Endothelial cell of umbilical vein (primary cell): ENCODE results near the gene BPI. TPM values are rescaled to one million over a fixed set of nuclear protein-coding genes. Genes with fewer than 3 reads are reported as not detected.
A peak's percentile ranks its signal among the peaks of the same experiment; 100 is the strongest.

Source experiments
- BruUV-seq: library from RNA; stranded (reverse); fragments of 400-500 nt; replicated peaks from 2 replicates; lab custom pipeline; 2021; lab: Mats Ljungman, UMichigan
- CTCF ChIA-PET: fragments of 300-600, 350-600 bp; sonication (Branson Sonifier 250); formaldehyde crosslinking; loops from one replicate; lab custom pipeline; 2021; ENCODE audit warnings: antibody characterized with exemption, inconsistent platforms; lab: Charles Lee
- POLR2A ChIA-PET: fragments of 300-600, 350-600 bp; sonication (Branson Sonifier 250); formaldehyde crosslinking; loops from one replicate; lab custom pipeline; 2021; ENCODE audit warnings: antibody characterized with exemption, inconsistent platforms; lab: Charles Lee
- DNase-seq: peaks from one replicate; pipeline ENCODE4 v3.0.0-alpha.2; 2011; ENCODE audit warnings: low read depth, low spot score
- FAIRE-seq: peaks from 2 replicates; lab custom pipeline; 2011; peaks lifted over from hg19 to GRCh38; lab: Jason Lieb, UNC
- H2AFZ ChIP-seq: 2 replicates; pipeline ENCODE4 v1.6.0; 2012; ENCODE audit warnings: low read depth, low read length, control low read depth, inconsistent platforms
- H3K27ac ChIP-seq: 2 replicates; pipeline ENCODE4 v1.5.1; 2011; ENCODE audit warnings: low read depth, mild to moderate bottlenecking, control low read depth, low read length, moderate library complexity; ENCODE audit not compliant: insufficient read depth
- H3K27me3 ChIP-seq, 2 experiments: 2 replicates each; pipeline versions ENCODE4 v1.6.0 to v1.6.1; 2011; ENCODE audit warnings: low read length in 2 of 2, mixed read lengths in 1 of 2; ENCODE audit not compliant: control insufficient read depth in 2 of 2, insufficient read depth in 2 of 2
- H3K36me3 ChIP-seq, 2 experiments: 2 replicates in 1 of 2; 3 replicates in 1 of 2; pipeline ENCODE4 v1.5.1; 2011; ENCODE audit warnings: low read length in 2 of 2, mild to moderate bottlenecking in 1 of 2, moderate library complexity in 1 of 2; ENCODE audit not compliant: control insufficient read depth in 2 of 2, insufficient read depth in 2 of 2; ENCODE audit errors: extremely low read depth in 1 of 2
- H3K4me1 ChIP-seq: 3 replicates; pipeline ENCODE4 v1.5.1; 2011; ENCODE audit warnings: mild to moderate bottlenecking, low read length; ENCODE audit not compliant: control insufficient read depth, insufficient read depth; ENCODE audit errors: extremely low read depth
- H3K4me2 ChIP-seq: 2 replicates; pipeline ENCODE4 v1.6.1; 2011; ENCODE audit warnings: low read length, control low read depth, mixed read lengths; ENCODE audit not compliant: insufficient read depth
- H3K4me3 ChIP-seq, 3 experiments: fragments of 200-600 bp in 1 of 3; sonication (generic), shearing (Covaris generic) in 1 of 3; replicated peaks in 1 of 3; 2 replicates each; pipeline ENCODE4 v1.5.1; 2011 to 2016; ENCODE audit warnings: control low read depth in 3 of 3, low read length in 3 of 3, mild to moderate bottlenecking in 2 of 3, inconsistent platforms in 1 of 3, low read depth in 1 of 3, moderate library complexity in 1 of 3; ENCODE audit not compliant: insufficient read depth in 1 of 3
- H3K79me2 ChIP-seq: 2 replicates; pipeline ENCODE4 v1.6.0; 2012; ENCODE audit warnings: low read length, inconsistent platforms; ENCODE audit not compliant: control insufficient read depth, insufficient read depth
- H3K9ac ChIP-seq: replicated peaks from 2 replicates; pipeline ENCODE3; 2011; ENCODE audit warnings: low read length, control low read depth; ENCODE audit not compliant: insufficient read depth; ENCODE audit errors: extremely low read depth
- H3K9me1 ChIP-seq: replicated peaks from 3 replicates; pipeline ENCODE4 v1.6.0; 2011; ENCODE audit warnings: mild to moderate bottlenecking, low read length; ENCODE audit not compliant: control insufficient read depth, insufficient read depth; ENCODE audit errors: extremely low read depth
- H3K9me3 ChIP-seq: replicated peaks from 2 replicates; pipeline ENCODE4 v1.5.1; 2012; ENCODE audit warnings: low read length, inconsistent platforms; ENCODE audit not compliant: control insufficient read depth, insufficient read depth
- H4K20me1 ChIP-seq: replicated peaks from 2 replicates; pipeline ENCODE3; 2011; ENCODE audit warnings: mild to moderate bottlenecking, low read length; ENCODE audit not compliant: control insufficient read depth, insufficient read depth; ENCODE audit errors: extremely low read depth
- CTCF ChIP-seq, 2 donors: IDR thresholded peaks; 1 replicate in 1 of 2; 2 replicates in 1 of 2; pipeline ENCODE4 v1.5.1; 2011; ENCODE audit warnings: low read length in 2 of 2, mild to moderate bottlenecking in 2 of 2, moderate library complexity in 2 of 2, control low read depth in 1 of 2, inconsistent platforms in 1 of 2, low read depth in 1 of 2; ENCODE audit not compliant: insufficient read depth in 1 of 2; ENCODE audit errors: extremely low read depth in 1 of 2
- FOS ChIP-seq: IDR thresholded peaks from 2 replicates; pipeline ENCODE4 v1.6.1; 2011; ENCODE audit warnings: mild to moderate bottlenecking, low read length, moderate library complexity, borderline replicate concordance; ENCODE audit not compliant: insufficient read depth
- MAX ChIP-seq: IDR thresholded peaks from 2 replicates; pipeline ENCODE4 v1.6.1; 2011; ENCODE audit not compliant: insufficient read depth, insufficient read length
- dilution Hi-C: fragments of 300-500 bp; cut with MboI; formaldehyde crosslinking; loops from one replicate; pipeline ENCODE4 v1.15.0; 2019; ENCODE audit warnings: low sequenced_read_pairs; ENCODE audit not compliant: extremely low pct_ligation_motif_present
- intact Hi-C: fragments of 100-400 bp; cut with micrococcal nuclease; formaldehyde crosslinking; loops from one replicate; pipeline ENCODE4 v1.10.0; 2022
- polyA plus RNA-seq, 4 experiments: library from polyadenylated mRNA; depleted of rRNA in 3 of 4; stranded (reverse) in 3 of 4; unstranded in 1 of 4; fragments of >200 nt; gene quantifications; 2 replicates each; pipeline versions ENCODE4 v1.2.1 to v1.2.3, GENCODE V29; 2011 to 2012; ENCODE audit warnings: missing spikeins in 1 of 4
- total RNA-seq: library from RNA; stranded (reverse); gene quantifications from 2 replicates; pipeline ENCODE4 v1.2.3, GENCODE V29; 2021

Gene BPI
- total and polyA plus RNA-seq, 2 donors (not counting 3 experiments of a cell fraction or from before 2014, with no cell fraction given): not detected

- H3K27ac ChIP-seq: peak overlapping the region; percentile 77
- peak overlapping the region; percentile 17 for H2AFZ ChIP-seq
- H3K4me2 ChIP-seq: peak overlapping the region; percentile 10
- H3K9ac ChIP-seq: no peak overlapping the region
- ChIA-PET CTCF (interaction anchor here (0.9 to 1.7 kb wide), 3 partner anchors 19 to 44 kb away, joined by 3 to 4 read pairs (median 4); no protein-coding TSS in a partner anchor), POLR2A (no interaction called here)
- TF ChIP-seq CTCF (IDR thresholded peaks at IDR 0.05; ENCODE audit: extremely low read depth in 1 of 2, insufficient read depth in 1 of 2, low read depth in 1 of 2, low read length in 2 of 2) (no peak), MAX (no peak), FOS (peak; percentile 12)
- FAIRE-seq (peak; percentile 76), DNase-seq (peak; percentile 61)
- no TSS peak for BruUV-seq
- H3K27me3 ChIP-seq: no peaks in the 10 kb centered on the region
- dilution Hi-C loops: no loop called here
- no peaks in the 10 kb centered on the region for H3K36me3 ChIP-seq
- intact Hi-C loops: no loop called here
- no peaks in the 10 kb centered on the region for H4K20me1 ChIP-seq
- H3K79me2 ChIP-seq: no peaks in the 10 kb centered on the region
- peaks cover 48% of the 10 kb centered on the region for H3K4me1 ChIP-seq
- no peaks in the 10 kb centered on the region for H3K9me3 ChIP-seq
- H3K4me3 ChIP-seq: no peak overlapping the region
- no peaks in the 10 kb centered on the region for H3K9me1 ChIP-seq
Observed at GRCh38 chr20:38272961-38273360, 31.0 kb upstream of the BPI start.
